Measurements from ENCODE around the gene HIPK3.

- TF ChIP-seq POLR2A (IDR thresholded peaks at IDR 0.05; ENCODE audit: low read depth, low read length) (no peak), POLR2AphosphoS5 (IDR thresholded peaks at IDR 0.05; ENCODE audit: low read depth, low read length) (no peak), TAF1 (IDR thresholded peaks at IDR 0.05; ENCODE audit: low read depth, low read length) (no peak), SPI1 (IDR thresholded peaks at IDR 0.05; ENCODE audit: low read depth, low read length) (no peak)
Measured at GRCh38 chr11:33396361-33396760, 139.2 kb downstream of the HIPK3 start.

Measured in GM12891 (cell line).